WTC11 (cell line): ENCODE measurements around the gene IGHMBP2. TPM values are rescaled to one million over a fixed set of nuclear protein-coding genes. Genes with fewer than 3 reads are reported as not detected.

Experiments
- ATAC-seq: fragments of 200-7000 bp; cut with Tn5 transposase; 2 replicates; pipeline ENCODE4 v1.10.0; 2021; ENCODE audit warnings: mild to moderate bottlenecking, moderate library complexity
- CTCF ChIA-PET: fragments of 300-600 bp; sonication (Branson Sonifier 250); formaldehyde crosslinking; loops from one replicate; lab custom pipeline; 2021; ENCODE audit warnings: antibody characterized with exemption; lab: Charles Lee
- POLR2A ChIA-PET: fragments of 350-600 bp; sonication (Branson Sonifier 250); formaldehyde crosslinking; loops from one replicate; lab custom pipeline; 2021; ENCODE audit warnings: antibody characterized with exemption; lab: Charles Lee
- DNase-seq: peaks from one replicate; pipeline ENCODE4 v3.0.0; 2021; ENCODE audit warnings: low spot score
- H3K27ac Mint-ChIP-seq: 2 replicates; pipeline ENCODE4 v1.8.0; 2021; ENCODE audit warnings: mixed read lengths
- H3K27me3 Mint-ChIP-seq: 2 replicates; pipeline ENCODE4 v1.8.0; 2021; ENCODE audit warnings: low read depth, mild to moderate bottlenecking, moderate library complexity, mixed read lengths
- H3K36me3 Mint-ChIP-seq: 2 replicates; pipeline ENCODE4 v1.8.0; 2021; ENCODE audit warnings: mixed read lengths
- H3K4me1 Mint-ChIP-seq: 2 replicates; pipeline ENCODE4 v1.8.0; 2022; ENCODE audit warnings: mixed read lengths
- H3K4me3 Mint-ChIP-seq: 2 replicates; pipeline ENCODE4 v1.8.0; 2021; ENCODE audit warnings: mild to moderate bottlenecking, moderate library complexity, mixed read lengths
- H3K9me3 Mint-ChIP-seq: 2 replicates; pipeline ENCODE4 v1.8.0; 2021; ENCODE audit warnings: mixed read lengths
- ARID4B ChIP-seq: sonication (generic); formaldehyde crosslinking; IDR thresholded peaks from 2 replicates; pipeline ENCODE4 v1.8.0; 2023; ENCODE audit warnings: missing genetic modification reagents, mild to moderate bottlenecking, borderline replicate concordance
- CREB1 ChIP-seq: sonication (generic); formaldehyde crosslinking; IDR thresholded peaks from 2 replicates; pipeline ENCODE4 v1.8.0; 2023; ENCODE audit warnings: mild to moderate bottlenecking, missing genetic modification reagents
- FOXP4 ChIP-seq: sonication (generic); formaldehyde crosslinking; IDR thresholded peaks from 2 replicates; pipeline ENCODE4 v1.8.0; 2022; ENCODE audit warnings: mild to moderate bottlenecking, missing genetic modification reagents
- MXD4 ChIP-seq: fragments of 250-450 bp; sonication (Bioruptor Pico); IDR thresholded peaks from 2 replicates; pipeline ENCODE4 v1.8.0; 2021; ENCODE audit warnings: mild to moderate bottlenecking, moderate library complexity, borderline replicate concordance
- MYBL2 ChIP-seq: sonication (generic); formaldehyde crosslinking; IDR thresholded peaks from 2 replicates; pipeline ENCODE4 v1.8.1; 2023; ENCODE audit warnings: mild to moderate bottlenecking, moderate library complexity, missing genetic modification reagents
- NFYB ChIP-seq: sonication (generic); formaldehyde crosslinking; conservative IDR thresholded peaks from 2 replicates; pipeline ENCODE4 v1.8.0; 2022; ENCODE audit warnings: low read depth, missing genetic modification reagents
- NR1H2 ChIP-seq: sonication (generic); formaldehyde crosslinking; IDR thresholded peaks from 2 replicates; pipeline ENCODE4 v1.9.0; 2021; ENCODE audit warnings: mild to moderate bottlenecking, moderate library complexity, missing genetic modification reagents
- PRDM15 ChIP-seq: sonication (generic); formaldehyde crosslinking; IDR thresholded peaks from 2 replicates; pipeline ENCODE4 v1.8.0; 2022; ENCODE audit warnings: missing genetic modification reagents
- STAT6 ChIP-seq: sonication (generic); formaldehyde crosslinking; conservative IDR thresholded peaks from 2 replicates; pipeline ENCODE4 v1.8.1; 2023; ENCODE audit warnings: mild to moderate bottlenecking, low read depth, missing genetic modification reagents, moderate library complexity
- TP53 ChIP-seq: sonication (generic); formaldehyde crosslinking; IDR thresholded peaks from 2 replicates; pipeline ENCODE4 v1.8.1; 2023; ENCODE audit warnings: mild to moderate bottlenecking, missing genetic modification reagents
- ZBTB21 ChIP-seq: sonication (generic); formaldehyde crosslinking; IDR thresholded peaks from 2 replicates; pipeline ENCODE4 v1.8.1; 2023; ENCODE audit warnings: mild to moderate bottlenecking, missing genetic modification reagents, borderline replicate concordance
- ZMAT4 ChIP-seq: fragments of 250-450 bp; sonication (Bioruptor Pico); IDR thresholded peaks from 2 replicates; pipeline ENCODE4 v1.9.0; 2021; ENCODE audit warnings: mild to moderate bottlenecking
- ZNF416 ChIP-seq: fragments of 250-450 bp; sonication (Bioruptor Pico); IDR thresholded peaks from 2 replicates; pipeline ENCODE4 v1.9.0; 2021; ENCODE audit warnings: mild to moderate bottlenecking, inconsistent platforms
- ZNF532 ChIP-seq: fragments of 250-450 bp; sonication (Bioruptor Pico); IDR thresholded peaks from 2 replicates; pipeline ENCODE4 v1.9.0; 2021; ENCODE audit warnings: mild to moderate bottlenecking, borderline replicate concordance
- total RNA-seq: library from RNA; stranded (reverse); gene quantifications from 3 replicates; pipeline ENCODE4 v1.2.3, GENCODE V29; 2021

IGHMBP2 gene
- total RNA-seq, 1 experiment from 2014 or later, result 22.5 TPM

- Mint-ChIP-seq H3K27me3 (no peaks in the 10 kb centered on the region), H3K4me1 (no peaks in the 10 kb centered on the region), H3K9me3 (no peaks in the 10 kb centered on the region), H3K27ac (no peak overlapping the region), H3K36me3 (peaks cover 24% of the 10 kb centered on the region), H3K4me3 (no peak overlapping the region)
- no peak for TF ChIP-seq MXD4 (CRISPR knock-in tag)
- TF ChIP-seq PRDM15 (CRISPR knock-in tag), result no peak
- TF ChIP-seq STAT6, result no peak
- TF ChIP-seq ZMAT4 (CRISPR knock-in tag), result no peak
- TF ChIP-seq NFYB, result no peak
- TF ChIP-seq CREB1 (CRISPR knock-in tag), result no peak
- TF ChIP-seq ZNF416 (CRISPR knock-in tag), result no peak
- no peak for TF ChIP-seq NR1H2
- no peak for TF ChIP-seq FOXP4 (CRISPR knock-in tag)
- TF ChIP-seq TP53 (CRISPR knock-in tag), result no peak
- TF ChIP-seq ARID4B (CRISPR knock-in tag), result no peak
- no peak for TF ChIP-seq ZBTB21 (CRISPR knock-in tag)
- no peak for TF ChIP-seq ZNF532 (CRISPR knock-in tag)
- no peak for TF ChIP-seq MYBL2 (CRISPR knock-in tag)
- no peak for ATAC-seq
- POLR2A ChIA-PET, result no interaction called here
- no peak for DNase-seq
- CTCF ChIA-PET, result interaction anchor here (1.0 to 1.8 kb wide), 3 partner anchors 16 to 136 kb away, joined by 4 to 9 read pairs (median 5); no protein-coding TSS in a partner anchor
Observed at GRCh38 chr11:68934321-68934645, 30.6 kb downstream of the IGHMBP2 start.
